BE2C (cell line): ENCODE measurements around the gene ETHE1.

Experiments
- DNase-seq: peaks from one replicate; pipeline ENCODE4 v3.0.0-alpha.2; 2020
- H3K27me3 ChIP-seq: fragments of 250-450 bp; sonication (Bioruptor Pico); 2 replicates; pipeline ENCODE4 v1.5.1; 2020; ENCODE audit warnings: mild to moderate bottlenecking
- H3K36me3 ChIP-seq: fragments of 250-450 bp; sonication (Bioruptor Pico); 2 replicates; pipeline ENCODE4 v1.5.1; 2020; ENCODE audit warnings: mild to moderate bottlenecking
- H3K4me1 ChIP-seq: fragments of 250-450 bp; sonication (Bioruptor Pico); 2 replicates; pipeline ENCODE4 v1.5.1; 2020
- H3K4me3 ChIP-seq: 2 replicates; pipeline ENCODE4 v1.5.1; 2011; ENCODE audit warnings: low read depth, low read length
- H3K9me3 ChIP-seq: fragments of 250-450 bp; sonication (Bioruptor Pico); 2 replicates; pipeline ENCODE4 v1.5.1; 2020
- CTCF ChIP-seq: IDR thresholded peaks from 2 replicates; pipeline ENCODE4 v1.5.1; 2012; ENCODE audit warnings: mild to moderate bottlenecking, low read depth, low read length

The ETHE1 gene

GRCh38 chr19:43534816-43535761, 8.1 kb upstream of the ETHE1 start:
- DNase-seq, result peak; percentile 75
- H3K4me3 ChIP-seq, result no peak overlapping the region
- H3K36me3 ChIP-seq, result peaks cover 18% of the 10 kb centered on the region
- TF ChIP-seq CTCF, result peak; percentile 66
- H3K27me3 ChIP-seq, result no peaks in the 10 kb centered on the region
- no peaks in the 10 kb centered on the region; the same call in none of the 2 replicates for H3K4me1 ChIP-seq
- no peaks in the 10 kb centered on the region for H3K9me3 ChIP-seq

GRCh38 chr19:43534305-43534815, 7.4 kb upstream of the ETHE1 start:
- no peak overlapping the region for H3K4me3 ChIP-seq
- H3K36me3 ChIP-seq, result peaks cover 15% of the 10 kb centered on the region
- no peaks in the 10 kb centered on the region for H3K27me3 ChIP-seq
- no peaks in the 10 kb centered on the region; the same call in none of the 2 replicates for H3K4me1 ChIP-seq
- no peak for DNase-seq
- no peak for TF ChIP-seq CTCF
- H3K9me3 ChIP-seq, result no peaks in the 10 kb centered on the region

- peak; percentile 100 for DNase-seq
- TF ChIP-seq CTCF, result no peak
Measured at GRCh38 chr19:43533546-43534304, 6.7 kb upstream of the ETHE1 start.

GRCh38 chr19:43532962-43533545, 6.1 kb upstream of the ETHE1 start, which contains the start of gene ZNF575:
Gene ZNF575 (plus strand): TSS chr19:43533188. CDS start chr19:43534423, 1,235 bp downstream.
- Histone ChIP-seq H3K4me3 (peak within 1 kb of the TSS; percentile 64), H3K27me3 (no peaks in the 10 kb centered on the region), H3K9me3 (no peaks in the 10 kb centered on the region), H3K36me3 (peaks cover 6% of the 10 kb centered on the region; the same call in 1 of the 2 replicates), H3K4me1 (no peaks in the 10 kb centered on the region; the same call in none of the 2 replicates)
- peak; percentile 94 for DNase-seq
- no peak for TF ChIP-seq CTCF

More at GRCh38 chr19:43533546-43534304, 6.7 kb upstream of the ETHE1 start:
- no peaks in the 10 kb centered on the region for H3K9me3 ChIP-seq
- H3K4me3 ChIP-seq, result peak overlapping the region; percentile 64
- H3K4me1 ChIP-seq, result no peaks in the 10 kb centered on the region; the same call in none of the 2 replicates
- peaks cover 8% of the 10 kb centered on the region; the same call in 1 of the 2 replicates for H3K36me3 ChIP-seq
- no peaks in the 10 kb centered on the region for H3K27me3 ChIP-seq

GRCh38 chr19:43532571-43532961, 5.6 kb upstream of the ETHE1 start:
- no peaks in the 10 kb centered on the region for H3K27me3 ChIP-seq
- H3K4me3 ChIP-seq, result peak overlapping the region; percentile 64
- H3K9me3 ChIP-seq, result no peaks in the 10 kb centered on the region
- DNase-seq, result peak; percentile 32
- TF ChIP-seq CTCF, result no peak
- H3K4me1 ChIP-seq, result no peaks in the 10 kb centered on the region; the same call in none of the 2 replicates
- H3K36me3 ChIP-seq, result peaks cover under 1% of the 10 kb centered on the region; the same call in 1 of the 2 replicates
